CD4-positive, alpha-beta T cell treated with Interleukin-15 for 4 hours (primary cell): ENCODE measurements around the gene PLCD4.

ENCODE experiments used
- DNase-seq: peaks from one replicate; pipeline ENCODE4 v3.0.0-alpha.2; 2020; ENCODE audit warnings: low spot score

Gene PLCD4

GRCh38 chr2:218664653-218665052 is 57.0 kb downstream of the PLCD4 start:
- no peak for DNase-seq

DNA sequence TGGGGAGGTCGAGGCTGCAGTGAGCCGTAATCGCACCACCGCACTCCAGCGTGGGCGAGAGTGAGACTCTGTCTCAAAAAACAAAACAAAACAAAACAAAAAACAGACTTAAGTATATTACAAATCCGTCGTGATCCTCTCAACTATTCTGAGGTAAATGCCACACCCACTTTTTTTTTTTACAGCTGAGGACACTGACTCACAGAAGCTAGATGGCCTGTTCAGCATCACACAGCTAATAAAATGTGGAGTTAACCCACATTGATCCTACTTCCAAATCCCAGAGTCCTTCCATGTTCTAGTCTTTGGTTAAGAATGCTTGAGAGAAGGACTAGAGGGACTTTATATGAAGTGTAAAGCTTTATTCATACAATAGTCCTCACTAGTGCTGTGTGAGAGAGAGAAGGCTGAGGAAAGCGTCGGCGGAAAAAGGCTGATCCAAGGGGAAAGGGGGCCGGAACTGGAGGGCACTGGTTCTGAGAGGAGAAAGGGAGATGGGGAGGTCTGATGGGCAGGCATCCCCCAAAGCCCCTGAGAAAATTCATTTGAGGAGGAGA is 63.5 kb downstream of the PLCD4 start:
- DNase-seq: no peak

GRCh38 chr2:218671654-218672566 is 64.2 kb downstream of the PLCD4 start, which contains the start of the genes RNF25 and STK36:
RNF25 (minus strand) TSS chr2:218672002; CDS start chr2:218671970, 32 bp downstream.
STK36 (plus strand) TSS chr2:218672086; CDS start chr2:218672830, 744 bp downstream.
- DNase-seq: peak; percentile 80

- no peak for DNase-seq
Observed at GRCh38 chr2:218679119-218679518, 71.4 kb downstream of the PLCD4 start.

GRCh38 chr2:218680061-218680460 is 72.4 kb downstream of the PLCD4 start:
- no peak for DNase-seq
